Activated CD4-positive, alpha-beta T cell treated with anti-CD3 and anti-CD28 coated beads, Interleukin-2, amount 50 U/mL, for 24 hours (primary cell): ENCODE data around the gene SLC15A2.
"Not testable (repeated sequence)": the region's sequence is repeated elsewhere in the genome, so short reads cannot be mapped to it uniquely, and the experiment has no call there.

Experiments
- DNase-seq, 2 donors: peaks; one replicate each; pipeline ENCODE4 v3.0.0-alpha.2; 2020; ENCODE audit warnings: low read depth in 1 of 2, low spot score in 1 of 2

SLC15A2 gene

GRCh38 chr3:121924734-121925133, 30.5 kb downstream of the SLC15A2 start:
- no peak for DNase-seq

- DNase-seq: no peak
Measured at GRCh38 chr3:121926380-121926779, 32.2 kb downstream of the SLC15A2 start.

GRCh38 chr3:121938141-121938855, 44.1 kb downstream of the SLC15A2 start:
- DNase-seq: not testable (repeated sequence)

- DNase-seq: no peak
Measured at GRCh38 chr3:121941592-121941991, 47.4 kb downstream of the SLC15A2 start.

- no peak for DNase-seq
Measured at GRCh38 chr3:121942116-121942786, 48.0 kb downstream of the SLC15A2 start.

- no peak for DNase-seq
Measured at GRCh38 chr3:121943431-121943830, 49.2 kb downstream of the SLC15A2 start.

- DNase-seq: no peak
Measured at GRCh38 chr3:121948641-121949040, 54.4 kb downstream of the SLC15A2 start.

- DNase-seq: no peak
Measured at GRCh38 chr3:121951291-121951919, 57.2 kb downstream of the SLC15A2 start.

GRCh38 chr3:121956363-121956762, 62.2 kb downstream of the SLC15A2 start:
- DNase-seq: no peak

GRCh38 chr3:121957674-121958415, 63.6 kb downstream of the SLC15A2 start:
- DNase-seq: no peak

- no peak for DNase-seq
Measured at GRCh38 chr3:121958801-121959200, 64.6 kb downstream of the SLC15A2 start.

- no peak for DNase-seq
Measured at GRCh38 chr3:121961283-121961682, 67.1 kb downstream of the SLC15A2 start.

- no peak for DNase-seq
Measured at GRCh38 chr3:121962443-121962842, 68.2 kb downstream of the SLC15A2 start.

- no peak for DNase-seq
Measured at GRCh38 chr3:121963608-121964007, 69.4 kb downstream of the SLC15A2 start.

- DNase-seq: no peak
Measured at GRCh38 chr3:121969631-121970030, 75.4 kb downstream of the SLC15A2 start.

GRCh38 chr3:121970047-121970446, 75.8 kb downstream of the SLC15A2 start:
- DNase-seq: no peak

GRCh38 chr3:121974601-121975111, 80.5 kb downstream of the SLC15A2 start:
- DNase-seq: no peak

GRCh38 chr3:121975702-121976302, 81.6 kb downstream of the SLC15A2 start:
- DNase-seq: no peak

- no peak for DNase-seq
Measured at GRCh38 chr3:121976727-121977126, 82.5 kb downstream of the SLC15A2 start.

GRCh38 chr3:121979246-121979645, 85.0 kb downstream of the SLC15A2 start:
- no peak for DNase-seq
